ENCODE data around the gene PRKCZ.

Gene PRKCZ

GRCh38 chr1:2199042-2199810 lies 149.0 kb downstream of the PRKCZ start:
- Histone ChIP-seq H4K91ac (ENCODE audit: low read depth, low read length, poor library complexity) (peak overlapping the region; percentile 72), H3K9ac (ENCODE audit: low read depth, low read length, poor library complexity) (peak overlapping the region; percentile 86), H2BK5ac (ENCODE audit: low read length) (peak overlapping the region; percentile 94), H2BK15ac (ENCODE audit: low read length) (peak overlapping the region; percentile 100), H3K4ac (ENCODE audit: low read length) (peak overlapping the region; percentile 95), H3K4me3 (ENCODE audit: low read length in 2 of 2) (peak overlapping the region in 1 of 2 donors; percentile 68), H3K14ac (ENCODE audit: low read length) (peak overlapping the region; percentile 17), H4K8ac (ENCODE audit: low read depth, low read length) (peak overlapping the region; percentile 96), H3K23ac (ENCODE audit: low read depth, low read length, poor library complexity) (peak overlapping the region; percentile 98), H3K4me1 (ENCODE audit: control insufficient read depth in 2 of 2, insufficient read depth in 1 of 2, low read depth in 1 of 2, low read length in 2 of 2) (peaks cover 15 to 33% of the 10 kb centered on the region in 2 donors), H2AK5ac (ENCODE audit: low read depth, low read length) (peak overlapping the region; percentile 100), H3K18ac (ENCODE audit: low read length) (peak overlapping the region; percentile 97), H3K27me3 (ENCODE audit: control insufficient read depth in 3 of 3, insufficient read depth in 3 of 3, low read depth in 1 of 3, low read length in 3 of 3) (peaks cover 0 to 3% (median 0%) of the 10 kb centered on the region in 3 experiments), H3K36me3 (replicated peaks in 1 of 2; ENCODE audit: control insufficient read depth in 2 of 2, insufficient read depth in 2 of 2, low read length in 2 of 2) (no peaks in the 10 kb centered on the region), H2BK12ac (ENCODE audit: low read length) (peak overlapping the region; percentile 84), H3K79me1 (ENCODE audit: low read depth, low read length) (peaks cover 4% of the 10 kb centered on the region), H3K4me2 (ENCODE audit: insufficient read depth, low read length, poor library complexity, severe bottlenecking) (peak overlapping the region; percentile 54), H3K9me3 (replicated peaks in 1 of 2; ENCODE audit: control insufficient read depth in 2 of 2, insufficient read depth in 1 of 2, low read depth in 1 of 2, low read length in 2 of 2) (no peaks in the 10 kb centered on the region), H3K27ac (replicated peaks; ENCODE audit: low read length) (peak overlapping the region; percentile 46), H2BK120ac (ENCODE audit: low read depth, low read length) (no peak overlapping the region), H2AFZ (ENCODE audit: low read length) (peak overlapping the region; percentile 86)
- WGBS, 2 donors (ENCODE audit: extremely low coverage in 2 of 2, insufficient read length in 2 of 2, insufficient replicate concordance in 1 of 2), result no CpG with 5 or more reads among the region's 24 CpGs
- DNase-seq (ENCODE audit: low spot score), result peak; percentile 62

- Histone ChIP-seq H3K18ac (ENCODE audit: low read length) (peak overlapping the region; percentile 35), H3K4me3 (ENCODE audit: low read length in 2 of 2) (no peak overlapping the region), H2BK12ac (ENCODE audit: low read length) (no peak overlapping the region), H4K91ac (ENCODE audit: low read depth, low read length, poor library complexity) (no peak overlapping the region), H2BK120ac (ENCODE audit: low read depth, low read length) (no peak overlapping the region), H3K79me1 (ENCODE audit: low read depth, low read length) (peaks cover 4% of the 10 kb centered on the region), H3K14ac (ENCODE audit: low read length) (no peak overlapping the region), H3K9ac (ENCODE audit: low read depth, low read length, poor library complexity) (no peak overlapping the region), H3K23ac (ENCODE audit: low read depth, low read length, poor library complexity) (peak overlapping the region; percentile 85), H2AFZ (ENCODE audit: low read length) (no peak overlapping the region), H3K27me3 (ENCODE audit: control insufficient read depth in 3 of 3, insufficient read depth in 3 of 3, low read depth in 1 of 3, low read length in 3 of 3) (peaks cover 0 to 3% (median 2%) of the 10 kb centered on the region in 3 experiments), H2BK5ac (ENCODE audit: low read length) (peak overlapping the region; percentile 22), H3K9me3 (replicated peaks in 1 of 2; ENCODE audit: control insufficient read depth in 2 of 2, insufficient read depth in 1 of 2, low read depth in 1 of 2, low read length in 2 of 2) (no peaks in the 10 kb centered on the region), H3K27ac (replicated peaks; ENCODE audit: low read length) (no peak overlapping the region), H3K4ac (ENCODE audit: low read length) (no peak overlapping the region), H3K4me2 (ENCODE audit: insufficient read depth, low read length, poor library complexity, severe bottlenecking) (peak overlapping the region; percentile 11), H3K36me3 (replicated peaks in 1 of 2; ENCODE audit: control insufficient read depth in 2 of 2, insufficient read depth in 2 of 2, low read length in 2 of 2) (no peaks in the 10 kb centered on the region), H2AK5ac (ENCODE audit: low read depth, low read length) (peak overlapping the region; percentile 96), H4K8ac (ENCODE audit: low read depth, low read length) (no peak overlapping the region), H3K4me1 (ENCODE audit: control insufficient read depth in 2 of 2, insufficient read depth in 1 of 2, low read depth in 1 of 2, low read length in 2 of 2) (peaks cover 15 to 34% of the 10 kb centered on the region in 2 donors), H2BK15ac (ENCODE audit: low read length) (peak overlapping the region; percentile 38)
- no CpG with 5 or more reads among the region's 21 CpGs for WGBS, 2 donors (ENCODE audit: extremely low coverage in 2 of 2, insufficient read length in 2 of 2, insufficient replicate concordance in 1 of 2)
- DNase-seq (ENCODE audit: low spot score), result no peak
These were observed 150.2 kb downstream of the PRKCZ start for GRCh38 chr1:2200308-2200943.

DNA sequence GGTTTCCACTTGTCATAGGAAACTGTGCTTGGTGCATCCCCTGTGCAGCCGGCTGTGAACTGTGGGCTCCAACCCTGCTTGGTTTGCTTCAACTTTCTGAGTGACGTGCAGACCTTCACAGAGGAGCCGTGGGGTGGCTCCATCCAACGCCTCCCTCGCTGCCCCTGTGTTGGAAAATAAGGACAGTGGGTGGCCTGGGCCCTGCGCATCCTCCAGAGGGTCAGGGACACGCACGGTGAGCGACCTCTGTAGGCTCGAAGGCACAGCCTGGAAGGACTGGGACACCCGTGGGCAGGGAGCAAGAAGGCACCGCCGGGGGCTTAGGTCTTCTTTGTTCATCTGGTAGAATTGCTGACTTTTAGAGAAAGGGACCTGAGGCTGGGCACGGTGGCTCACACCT lies 150.9 kb downstream of the PRKCZ start:
- no peak overlapping the region for H2AFZ ChIP-seq (ENCODE audit: low read length)
- no peaks in the 10 kb centered on the region for H3K36me3 ChIP-seq (replicated peaks in 1 of 2; ENCODE audit: control insufficient read depth in 2 of 2, insufficient read depth in 2 of 2, low read length in 2 of 2)
- H2BK5ac ChIP-seq (ENCODE audit: low read length), result peak overlapping the region; percentile 22
- H3K27me3 ChIP-seq (ENCODE audit: control insufficient read depth in 3 of 3, insufficient read depth in 3 of 3, low read depth in 1 of 3, low read length in 3 of 3), result peaks cover 0 to 8% (median 3%) of the 10 kb centered on the region in 3 experiments
- H3K4me1 ChIP-seq (ENCODE audit: control insufficient read depth in 2 of 2, insufficient read depth in 1 of 2, low read depth in 1 of 2, low read length in 2 of 2), result peaks cover 21 to 31% of the 10 kb centered on the region in 2 donors
- H3K4ac ChIP-seq (ENCODE audit: low read length), result no peak overlapping the region
- H3K23ac ChIP-seq (ENCODE audit: low read depth, low read length, poor library complexity), result peak overlapping the region; percentile 85
- H3K27ac ChIP-seq (replicated peaks; ENCODE audit: low read length), result no peak overlapping the region
- DNase-seq (ENCODE audit: low spot score), result no peak
- H3K9me3 ChIP-seq (replicated peaks in 1 of 2; ENCODE audit: control insufficient read depth in 2 of 2, insufficient read depth in 1 of 2, low read depth in 1 of 2, low read length in 2 of 2), result no peaks in the 10 kb centered on the region
- H3K4me3 ChIP-seq (ENCODE audit: low read length in 2 of 2), result no peak overlapping the region
- H4K91ac ChIP-seq (ENCODE audit: low read depth, low read length, poor library complexity), result no peak overlapping the region
- H2BK12ac ChIP-seq (ENCODE audit: low read length), result peak overlapping the region; percentile 63
- H3K18ac ChIP-seq (ENCODE audit: low read length), result peak overlapping the region; percentile 35
- H2AK5ac ChIP-seq (ENCODE audit: low read depth, low read length), result peak overlapping the region; percentile 96
- H4K8ac ChIP-seq (ENCODE audit: low read depth, low read length), result no peak overlapping the region
- no peak overlapping the region for H3K9ac ChIP-seq (ENCODE audit: low read depth, low read length, poor library complexity)
- peaks cover 4% of the 10 kb centered on the region for H3K79me1 ChIP-seq (ENCODE audit: low read depth, low read length)
- no CpG with 5 or more reads among the region's 14 CpGs for WGBS, 2 donors (ENCODE audit: extremely low coverage in 2 of 2, insufficient read length in 2 of 2, insufficient replicate concordance in 1 of 2)
- no peak overlapping the region for H3K4me2 ChIP-seq (ENCODE audit: insufficient read depth, low read length, poor library complexity, severe bottlenecking)
- H2BK120ac ChIP-seq (ENCODE audit: low read depth, low read length), result peak overlapping the region; percentile 67
- H3K14ac ChIP-seq (ENCODE audit: low read length), result no peak overlapping the region
- H2BK15ac ChIP-seq (ENCODE audit: low read length), result peak overlapping the region; percentile 38

- peaks cover 0 to 10% (median 3%) of the 10 kb centered on the region in 3 experiments for H3K27me3 ChIP-seq (ENCODE audit: control insufficient read depth in 3 of 3, insufficient read depth in 3 of 3, low read depth in 1 of 3, low read length in 3 of 3)
- no peak overlapping the region for H2BK12ac ChIP-seq (ENCODE audit: low read length)
- no peak overlapping the region for H2AK5ac ChIP-seq (ENCODE audit: low read depth, low read length)
- no peak overlapping the region for H2AFZ ChIP-seq (ENCODE audit: low read length)
- H3K9me3 ChIP-seq (replicated peaks in 1 of 2; ENCODE audit: control insufficient read depth in 2 of 2, insufficient read depth in 1 of 2, low read depth in 1 of 2, low read length in 2 of 2), result no peaks in the 10 kb centered on the region
- peaks cover 25 to 35% of the 10 kb centered on the region in 2 donors for H3K4me1 ChIP-seq (ENCODE audit: control insufficient read depth in 2 of 2, insufficient read depth in 1 of 2, low read depth in 1 of 2, low read length in 2 of 2)
- H3K4me2 ChIP-seq (ENCODE audit: insufficient read depth, low read length, poor library complexity, severe bottlenecking), result no peak overlapping the region
- H3K23ac ChIP-seq (ENCODE audit: low read depth, low read length, poor library complexity), result no peak overlapping the region
- H3K18ac ChIP-seq (ENCODE audit: low read length), result no peak overlapping the region
- H3K27ac ChIP-seq (replicated peaks; ENCODE audit: low read length), result no peak overlapping the region
- no peak overlapping the region for H3K9ac ChIP-seq (ENCODE audit: low read depth, low read length, poor library complexity)
- H3K79me1 ChIP-seq (ENCODE audit: low read depth, low read length), result peaks cover 4% of the 10 kb centered on the region
- no peak overlapping the region for H2BK5ac ChIP-seq (ENCODE audit: low read length)
- H4K8ac ChIP-seq (ENCODE audit: low read depth, low read length), result no peak overlapping the region
- H2BK120ac ChIP-seq (ENCODE audit: low read depth, low read length), result no peak overlapping the region
- H3K36me3 ChIP-seq (replicated peaks in 1 of 2; ENCODE audit: control insufficient read depth in 2 of 2, insufficient read depth in 2 of 2, low read length in 2 of 2), result no peaks in the 10 kb centered on the region
- H4K91ac ChIP-seq (ENCODE audit: low read depth, low read length, poor library complexity), result no peak overlapping the region
- no CpG with 5 or more reads among the region's 9 CpGs for WGBS, 2 donors (ENCODE audit: extremely low coverage in 2 of 2, insufficient read length in 2 of 2, insufficient replicate concordance in 1 of 2)
- no peak for DNase-seq (ENCODE audit: low spot score)
- H3K14ac ChIP-seq (ENCODE audit: low read length), result no peak overlapping the region
- H3K4me3 ChIP-seq (ENCODE audit: low read length in 2 of 2), result no peak overlapping the region
- H2BK15ac ChIP-seq (ENCODE audit: low read length), result peak overlapping the region; percentile 38
- no peak overlapping the region for H3K4ac ChIP-seq (ENCODE audit: low read length)
These were observed 151.9 kb downstream of the PRKCZ start for GRCh38 chr1:2202008-2202575.

Data from neuronal stem cell (in vitro differentiated cells).